ENCODE results near the gene OR10V1.

DNA sequence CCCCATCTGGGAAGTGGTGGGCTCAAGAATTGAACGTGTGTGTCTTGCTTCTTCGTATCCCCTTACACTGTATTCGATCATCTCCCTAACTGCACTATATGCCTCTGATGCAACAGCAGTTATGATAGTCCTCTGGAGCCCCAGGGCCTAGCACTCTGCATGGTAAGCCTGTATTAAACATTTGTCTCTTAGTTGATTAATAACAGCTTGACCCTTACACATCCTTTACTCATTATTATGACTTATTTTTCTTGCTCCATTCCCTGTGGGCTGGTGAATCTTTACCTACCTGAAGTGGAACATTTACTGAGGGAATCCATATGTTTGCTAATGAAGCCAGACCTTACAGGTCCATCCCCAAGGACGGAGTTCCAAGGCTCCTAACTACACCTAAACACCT is 47.1 kb upstream of the OR10V1 start:
- TF ChIP-seq, protein P1, sequence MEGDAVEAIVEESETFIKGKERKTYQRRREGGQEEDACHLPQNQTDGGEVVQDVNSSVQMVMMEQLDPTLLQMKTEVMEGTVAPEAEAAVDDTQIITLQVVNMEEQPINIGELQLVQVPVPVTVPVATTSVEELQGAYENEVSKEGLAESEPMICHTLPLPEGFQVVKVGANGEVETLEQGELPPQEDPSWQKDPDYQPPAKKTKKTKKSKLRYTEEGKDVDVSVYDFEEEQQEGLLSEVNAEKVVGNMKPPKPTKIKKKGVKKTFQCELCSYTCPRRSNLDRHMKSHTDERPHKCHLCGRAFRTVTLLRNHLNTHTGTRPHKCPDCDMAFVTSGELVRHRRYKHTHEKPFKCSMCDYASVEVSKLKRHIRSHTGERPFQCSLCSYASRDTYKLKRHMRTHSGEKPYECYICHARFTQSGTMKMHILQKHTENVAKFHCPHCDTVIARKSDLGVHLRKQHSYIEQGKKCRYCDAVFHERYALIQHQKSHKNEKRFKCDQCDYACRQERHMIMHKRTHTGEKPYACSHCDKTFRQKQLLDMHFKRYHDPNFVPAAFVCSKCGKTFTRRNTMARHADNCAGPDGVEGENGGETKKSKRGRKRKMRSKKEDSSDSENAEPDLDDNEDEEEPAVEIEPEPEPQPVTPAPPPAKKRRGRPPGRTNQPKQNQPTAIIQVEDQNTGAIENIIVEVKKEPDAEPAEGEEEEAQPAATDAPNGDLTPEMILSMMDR (IDR thresholded peaks at IDR 0.05) = no peak
- TF ChIP-seq POLR2A (IDR thresholded peaks at IDR 0.05) = no peak

Measured in heart left ventricle (tissue), 13 donors.